ENCODE measurements around the gene ABCC3. TPM values are rescaled to one million over a fixed set of nuclear protein-coding genes. Genes with fewer than 3 reads are reported as not detected.

The ABCC3 gene
- total and polyA plus RNA-seq, 2 of the 8 experiments (the other 6 are each of a cell fraction or from before 2014, with no cell fraction given) = 0.35 to 0.37 TPM

DNA sequence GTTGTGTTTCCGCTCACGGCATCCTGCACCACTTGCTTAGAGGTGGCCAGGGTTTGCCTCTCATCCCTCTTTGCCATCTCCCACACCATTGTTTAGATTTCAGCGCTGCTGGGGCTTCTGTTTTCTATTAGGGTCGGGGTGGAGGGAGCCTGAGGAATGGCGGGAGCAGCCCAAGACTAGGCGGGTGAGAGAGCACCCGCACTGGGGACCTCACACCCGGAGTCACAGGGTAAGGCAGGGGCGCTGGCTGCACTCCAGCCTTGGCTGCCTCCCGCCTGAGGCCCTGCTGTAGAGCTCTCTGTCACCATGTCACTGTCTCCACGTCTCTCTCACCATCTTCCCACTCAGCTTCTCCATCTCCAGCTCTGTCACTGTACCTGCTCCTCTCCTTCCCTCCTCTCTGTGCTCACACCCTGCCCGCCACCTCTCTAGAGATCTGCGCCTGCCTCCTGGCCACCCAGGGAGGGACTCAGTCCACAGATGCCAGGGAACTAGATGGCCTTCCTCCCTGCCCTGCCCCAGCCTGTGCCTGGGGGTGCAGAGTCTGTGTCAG is 32.8 kb upstream of the ABCC3 start:
- ChIA-PET POLR2A (ENCODE audit: partially characterized antibody) (no interaction called here), CTCF (ENCODE audit: partially characterized antibody) (interaction anchor here (0.9 to 19.7 kb wide), 7 partner anchors 11 to 65 kb away, joined by 3 to 300 read pairs (median 5); partner anchors contain the start of gene ABCC3)
- H3K56ac ChIP-seq (replicated peaks; ENCODE audit: insufficient read length, low read depth, low read length) = no peak overlapping the region
- no peaks in the 10 kb centered on the region for H3K79me1 ChIP-seq (ENCODE audit: low read depth, low read length)
- H2BK120ac ChIP-seq (replicated peaks; ENCODE audit: low read depth, low read length) = no peak overlapping the region
- H3K23ac ChIP-seq (ENCODE audit: insufficient read length) = no peak overlapping the region
- H2AFZ ChIP-seq (ENCODE audit: low read length) = no peak overlapping the region
- FAIRE-seq (no peak), DNase-seq (ENCODE audit: low read depth in 1 of 2, low spot score in 2 of 2) (no peak)
- H4K8ac ChIP-seq (ENCODE audit: extremely low read depth, insufficient read depth, low read length) = no peak overlapping the region
- no peaks in the 10 kb centered on the region for H3K36me3 ChIP-seq (ENCODE audit: control insufficient read depth in 2 of 4, insufficient read depth in 4 of 4, low read length in 3 of 4)
- no peak overlapping the region for H2AK5ac ChIP-seq (ENCODE audit: low read depth, low read length)
- no peak overlapping the region for H3K18ac ChIP-seq (ENCODE audit: extremely low read depth, low read length)
- H2BK5ac ChIP-seq (ENCODE audit: low read depth, low read length) = no peak overlapping the region
- H3K79me2 ChIP-seq (ENCODE audit: control insufficient read depth in 1 of 2, insufficient read depth in 2 of 2, low read length in 2 of 2) = no peaks in the 10 kb centered on the region
- H3K9ac ChIP-seq (replicated peaks in 1 of 4; ENCODE audit: extremely low read depth in 1 of 4, low read depth in 3 of 4, low read length in 3 of 4) = no peak overlapping the region
- no peaks in the 10 kb centered on the region for H3K23me2 ChIP-seq (ENCODE audit: low read depth, low read length)
- no peak overlapping the region for H2BK15ac ChIP-seq (ENCODE audit: low read length)
- H3K9me3 ChIP-seq (ENCODE audit: insufficient read depth in 2 of 2, low read depth in 1 of 2, low read length in 1 of 2) = no peaks in the 10 kb centered on the region
- no peak overlapping the region for H2BK20ac ChIP-seq (ENCODE audit: low read length)
- no peaks in the 10 kb centered on the region for H3K27me3 ChIP-seq (replicated peaks in 1 of 4; ENCODE audit: control insufficient read depth in 3 of 4, extremely low read depth in 1 of 4, insufficient read depth in 3 of 4, low read length in 3 of 4)
- H4K20me1 ChIP-seq (replicated peaks in 1 of 2; ENCODE audit: control insufficient read depth in 1 of 2, insufficient read depth in 2 of 2, low read length in 2 of 2) = no peaks in the 10 kb centered on the region
- H4K5ac ChIP-seq (ENCODE audit: insufficient read length, low read depth, low read length) = no peak overlapping the region
- H3K4me2 ChIP-seq (ENCODE audit: insufficient read depth in 1 of 2, low read depth in 2 of 2, low read length in 2 of 2) = no peak overlapping the region
- WGBS, 2 experiments (ENCODE audit: extremely low coverage in 1 of 2, insufficient coverage in 1 of 2, insufficient read length in 1 of 2, insufficient replicate concordance in 2 of 2, low coverage in 1 of 2, low lambda C conversion rate in 2 of 2, missing lambda C conversion rate in 1 of 2) = 90% methylated on average over 13 of the region's 13 CpGs; no CpG with 5 or more reads in 1 of the 2 experiments
- H3K4me1 ChIP-seq (replicated peaks in 1 of 4; ENCODE audit: control insufficient read depth in 3 of 4, insufficient read depth in 4 of 4, low read length in 3 of 4) = peaks cover 0 to 10% (median 1%) of the 10 kb centered on the region in 4 experiments; a peak in 5 of 7 replicates
- H4K91ac ChIP-seq (replicated peaks; ENCODE audit: insufficient read length, low read length) = no peak overlapping the region
- H2BK12ac ChIP-seq (ENCODE audit: low read depth, low read length) = peak overlapping the region; percentile 50; the same call in 1 of the 2 replicates
- H3K14ac ChIP-seq (ENCODE audit: insufficient read length) = no peak overlapping the region
- no peak overlapping the region for H3K27ac ChIP-seq (ENCODE audit: low read depth, low read length)
- H3K4ac ChIP-seq (replicated peaks; ENCODE audit: insufficient read length, low read depth, low read length) = no peak overlapping the region
- no peak overlapping the region for H3K4me3 ChIP-seq (ENCODE audit: extremely low read depth in 1 of 4, insufficient read depth in 2 of 4, low read depth in 3 of 4, low read length in 4 of 4)
- TF ChIP-seq RAD21 (IDR thresholded peaks at IDR 0.05 in 1 of 2, conservative IDR thresholded peaks at IDR 0.05 in 1 of 2; ENCODE audit: low read depth in 2 of 2, low read length in 2 of 2) (no peak), EGR1 (IDR thresholded peaks at IDR 0.05; ENCODE audit: borderline replicate concordance, low read depth, low read length) (no peak), TBP (IDR thresholded peaks at IDR 0.05; ENCODE audit: low read depth, low read length) (no peak), JUND (IDR thresholded peaks at IDR 0.05; ENCODE audit: low read length) (no peak), TCF12 (IDR thresholded peaks at IDR 0.05; ENCODE audit: low read depth, low read length) (no peak), TAF1 (IDR thresholded peaks at IDR 0.05; ENCODE audit: low read depth, low read length) (no peak)
- TF ChIP-seq, protein P1, sequence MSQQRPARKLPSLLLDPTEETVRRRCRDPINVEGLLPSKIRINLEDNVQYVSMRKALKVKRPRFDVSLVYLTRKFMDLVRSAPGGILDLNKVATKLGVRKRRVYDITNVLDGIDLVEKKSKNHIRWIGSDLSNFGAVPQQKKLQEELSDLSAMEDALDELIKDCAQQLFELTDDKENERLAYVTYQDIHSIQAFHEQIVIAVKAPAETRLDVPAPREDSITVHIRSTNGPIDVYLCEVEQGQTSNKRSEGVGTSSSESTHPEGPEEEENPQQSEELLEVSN (IDR thresholded peaks at IDR 0.05) = no peak
- TF ChIP-seq, protein P2, sequence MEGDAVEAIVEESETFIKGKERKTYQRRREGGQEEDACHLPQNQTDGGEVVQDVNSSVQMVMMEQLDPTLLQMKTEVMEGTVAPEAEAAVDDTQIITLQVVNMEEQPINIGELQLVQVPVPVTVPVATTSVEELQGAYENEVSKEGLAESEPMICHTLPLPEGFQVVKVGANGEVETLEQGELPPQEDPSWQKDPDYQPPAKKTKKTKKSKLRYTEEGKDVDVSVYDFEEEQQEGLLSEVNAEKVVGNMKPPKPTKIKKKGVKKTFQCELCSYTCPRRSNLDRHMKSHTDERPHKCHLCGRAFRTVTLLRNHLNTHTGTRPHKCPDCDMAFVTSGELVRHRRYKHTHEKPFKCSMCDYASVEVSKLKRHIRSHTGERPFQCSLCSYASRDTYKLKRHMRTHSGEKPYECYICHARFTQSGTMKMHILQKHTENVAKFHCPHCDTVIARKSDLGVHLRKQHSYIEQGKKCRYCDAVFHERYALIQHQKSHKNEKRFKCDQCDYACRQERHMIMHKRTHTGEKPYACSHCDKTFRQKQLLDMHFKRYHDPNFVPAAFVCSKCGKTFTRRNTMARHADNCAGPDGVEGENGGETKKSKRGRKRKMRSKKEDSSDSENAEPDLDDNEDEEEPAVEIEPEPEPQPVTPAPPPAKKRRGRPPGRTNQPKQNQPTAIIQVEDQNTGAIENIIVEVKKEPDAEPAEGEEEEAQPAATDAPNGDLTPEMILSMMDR (IDR thresholded peaks at IDR 0.05; ENCODE audit: control extremely low read depth in 1 of 3, insufficient read depth in 1 of 3, low read depth in 1 of 3, low read length in 3 of 3) = no peak

All from H1 (cell line).